Panc1 (cell line): ENCODE results near the gene GGPS1.

Experiments
- SIN3A ChIP-seq: IDR thresholded peaks from 2 replicates; pipeline ENCODE4 v1.6.1; 2012; ENCODE audit warnings: low read depth, mild to moderate bottlenecking, low read length, moderate library complexity, borderline replicate concordance; ENCODE audit not compliant: insufficient read depth
- TF ChIP-seq, protein P1 (sequence below): fragments of 450-650 bp; IDR thresholded peaks from 2 replicates; pipeline ENCODE4 v1.5.1; 2017; ENCODE audit warnings: mild to moderate bottlenecking

GRCh38 chr1:235302143-235302542 is 26.2 kb upstream of the GGPS1 start:
- TF ChIP-seq, protein P1, sequence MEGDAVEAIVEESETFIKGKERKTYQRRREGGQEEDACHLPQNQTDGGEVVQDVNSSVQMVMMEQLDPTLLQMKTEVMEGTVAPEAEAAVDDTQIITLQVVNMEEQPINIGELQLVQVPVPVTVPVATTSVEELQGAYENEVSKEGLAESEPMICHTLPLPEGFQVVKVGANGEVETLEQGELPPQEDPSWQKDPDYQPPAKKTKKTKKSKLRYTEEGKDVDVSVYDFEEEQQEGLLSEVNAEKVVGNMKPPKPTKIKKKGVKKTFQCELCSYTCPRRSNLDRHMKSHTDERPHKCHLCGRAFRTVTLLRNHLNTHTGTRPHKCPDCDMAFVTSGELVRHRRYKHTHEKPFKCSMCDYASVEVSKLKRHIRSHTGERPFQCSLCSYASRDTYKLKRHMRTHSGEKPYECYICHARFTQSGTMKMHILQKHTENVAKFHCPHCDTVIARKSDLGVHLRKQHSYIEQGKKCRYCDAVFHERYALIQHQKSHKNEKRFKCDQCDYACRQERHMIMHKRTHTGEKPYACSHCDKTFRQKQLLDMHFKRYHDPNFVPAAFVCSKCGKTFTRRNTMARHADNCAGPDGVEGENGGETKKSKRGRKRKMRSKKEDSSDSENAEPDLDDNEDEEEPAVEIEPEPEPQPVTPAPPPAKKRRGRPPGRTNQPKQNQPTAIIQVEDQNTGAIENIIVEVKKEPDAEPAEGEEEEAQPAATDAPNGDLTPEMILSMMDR = no peak
- no peak for TF ChIP-seq SIN3A
